ENCODE data around the gene PDE2A.

The PDE2A gene

GRCh38 chr11:72642043-72642883, 32.0 kb downstream of the PDE2A start:
- Histone ChIP-seq H3K36me3 (ENCODE audit: control insufficient read depth, insufficient read depth, low read length) (no peaks in the 10 kb centered on the region), H3K4me3 (replicated peaks; ENCODE audit: low read depth, low read length) (no peak overlapping the region; the same call in none of the 2 replicates), H3K27me3 (replicated peaks; ENCODE audit: control insufficient read depth, insufficient read depth, low read length) (peaks cover 4% of the 10 kb centered on the region)
- no peak for TF ChIP-seq CTCF (IDR thresholded peaks at IDR 0.05; ENCODE audit: insufficient read depth, low read length, poor library complexity, severe bottlenecking)
- no peak for DNase-seq (ENCODE audit: extremely low read depth, insufficient read length)

- DNase-seq (ENCODE audit: extremely low read depth, insufficient read length): no peak
Measured at GRCh38 chr11:72641522-72642042, 32.6 kb downstream of the PDE2A start.

GRCh38 chr11:72639502-72640375, 34.5 kb downstream of the PDE2A start:
- H3K27me3 ChIP-seq (replicated peaks; ENCODE audit: control insufficient read depth, insufficient read depth, low read length): peaks cover 5% of the 10 kb centered on the region
- DNase-seq (ENCODE audit: extremely low read depth, insufficient read length): no peak
- H3K36me3 ChIP-seq (ENCODE audit: control insufficient read depth, insufficient read depth, low read length): no peaks in the 10 kb centered on the region
- H3K4me3 ChIP-seq (replicated peaks; ENCODE audit: low read depth, low read length): no peak overlapping the region
- no peak for TF ChIP-seq CTCF (IDR thresholded peaks at IDR 0.05; ENCODE audit: insufficient read depth, low read length, poor library complexity, severe bottlenecking)

More at GRCh38 chr11:72641522-72642042, 32.6 kb downstream of the PDE2A start:
- Histone ChIP-seq H3K4me3 (replicated peaks; ENCODE audit: low read depth, low read length) (no peak overlapping the region), H3K27me3 (replicated peaks; ENCODE audit: control insufficient read depth, insufficient read depth, low read length) (peaks cover 5% of the 10 kb centered on the region), H3K36me3 (ENCODE audit: control insufficient read depth, insufficient read depth, low read length) (no peaks in the 10 kb centered on the region)
- TF ChIP-seq CTCF (IDR thresholded peaks at IDR 0.05; ENCODE audit: insufficient read depth, low read length, poor library complexity, severe bottlenecking): no peak

GRCh38 chr11:72637926-72638325, 36.3 kb downstream of the PDE2A start:
- H3K36me3 ChIP-seq (ENCODE audit: control insufficient read depth, insufficient read depth, low read length): no peaks in the 10 kb centered on the region
- DNase-seq (ENCODE audit: extremely low read depth, insufficient read length): no peak
- H3K4me3 ChIP-seq (replicated peaks; ENCODE audit: low read depth, low read length): no peak overlapping the region
- H3K27me3 ChIP-seq (replicated peaks; ENCODE audit: control insufficient read depth, insufficient read depth, low read length): peaks cover 5% of the 10 kb centered on the region
- TF ChIP-seq CTCF (IDR thresholded peaks at IDR 0.05; ENCODE audit: insufficient read depth, low read length, poor library complexity, severe bottlenecking): no peak

- Histone ChIP-seq H3K36me3 (ENCODE audit: control insufficient read depth, insufficient read depth, low read length) (no peaks in the 10 kb centered on the region), H3K4me3 (replicated peaks; ENCODE audit: low read depth, low read length) (no peak overlapping the region), H3K27me3 (replicated peaks; ENCODE audit: control insufficient read depth, insufficient read depth, low read length) (peaks cover 5% of the 10 kb centered on the region)
- TF ChIP-seq CTCF (IDR thresholded peaks at IDR 0.05; ENCODE audit: insufficient read depth, low read length, poor library complexity, severe bottlenecking): no peak
- DNase-seq (ENCODE audit: extremely low read depth, insufficient read length): no peak
Measured at GRCh38 chr11:72637198-72637597, 37.0 kb downstream of the PDE2A start.
